Caki2 (cell line): ENCODE data around the gene TNS3. TPM values are rescaled to one million over a fixed set of nuclear protein-coding genes. Genes with fewer than 3 reads are reported as not detected.
A peak's percentile ranks its signal among the peaks of the same experiment; 100 is the strongest.
"Not testable (repeated sequence)": the region's sequence is repeated elsewhere in the genome, so short reads cannot be mapped to it uniquely, and the experiment has no call there.

Experiments
- DNase-seq: peaks from one replicate; pipeline ENCODE4 v3.0.0-alpha.2; 2015; ENCODE audit warnings: low read depth
- in situ Hi-C: cut with HindIII; loops from 2 replicates; pipeline ENCODE4 v1.10.0; 2016; ENCODE audit warnings: low sequenced_read_pairs, low pct_unique_long_range_greater_than_20kb, mixed read lengths
- total RNA-seq: library from RNA; depleted of rRNA; stranded (reverse); fragments of >200 nt; shearing (Covaris generic); gene quantifications from 2 replicates; pipeline ENCODE4 v1.2.3, GENCODE V29; 2014; ENCODE audit warnings: low replicate concordance

The TNS3 gene
- total RNA-seq, 1 experiment from 2014 or later = 50.5 TPM

DNA sequence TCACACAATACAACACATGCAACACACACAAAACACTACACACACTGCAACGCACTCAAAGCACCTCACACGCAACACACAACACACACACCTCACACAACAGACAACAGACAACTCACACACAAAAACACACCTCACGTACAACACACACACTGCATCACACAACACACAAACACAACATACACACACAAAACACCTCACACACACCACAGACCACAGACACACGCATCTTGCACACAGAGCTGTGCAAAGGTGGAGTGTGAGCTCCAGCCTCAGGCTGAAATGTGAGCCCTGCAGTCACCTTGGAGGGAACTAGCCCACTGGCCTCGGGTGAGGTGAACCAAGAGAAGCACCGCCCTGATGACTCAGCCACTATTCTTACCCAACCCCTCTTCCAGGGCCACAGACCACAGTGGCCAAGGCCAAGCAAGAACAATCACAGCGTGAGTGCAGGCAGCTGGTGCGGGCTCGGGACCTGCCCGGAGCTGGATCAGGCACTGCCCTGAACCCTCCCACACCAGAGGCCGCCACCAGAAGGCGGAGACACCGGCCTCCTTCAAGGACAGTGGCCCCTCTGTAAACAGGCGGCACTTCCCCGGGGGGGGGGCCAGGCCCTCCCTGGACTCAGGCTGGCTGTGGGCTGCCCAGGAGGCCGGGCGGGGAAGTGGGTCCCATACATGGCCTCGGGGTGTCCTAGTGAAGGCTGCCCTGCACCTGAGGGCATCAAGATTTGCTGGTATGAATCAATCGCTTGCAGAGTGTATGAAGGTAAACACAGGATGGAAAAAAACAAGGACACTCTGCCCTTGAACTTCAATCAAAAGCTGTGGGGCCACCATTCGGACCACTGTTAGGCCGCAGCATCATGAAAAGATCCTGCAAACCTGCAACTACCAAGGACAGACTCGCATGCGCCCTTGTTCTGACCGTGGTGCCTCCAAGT lies 106.7 kb downstream of the TNS3 start:
- in situ Hi-C loops = no loop called here
- peak; percentile 97 for DNase-seq

DNA sequence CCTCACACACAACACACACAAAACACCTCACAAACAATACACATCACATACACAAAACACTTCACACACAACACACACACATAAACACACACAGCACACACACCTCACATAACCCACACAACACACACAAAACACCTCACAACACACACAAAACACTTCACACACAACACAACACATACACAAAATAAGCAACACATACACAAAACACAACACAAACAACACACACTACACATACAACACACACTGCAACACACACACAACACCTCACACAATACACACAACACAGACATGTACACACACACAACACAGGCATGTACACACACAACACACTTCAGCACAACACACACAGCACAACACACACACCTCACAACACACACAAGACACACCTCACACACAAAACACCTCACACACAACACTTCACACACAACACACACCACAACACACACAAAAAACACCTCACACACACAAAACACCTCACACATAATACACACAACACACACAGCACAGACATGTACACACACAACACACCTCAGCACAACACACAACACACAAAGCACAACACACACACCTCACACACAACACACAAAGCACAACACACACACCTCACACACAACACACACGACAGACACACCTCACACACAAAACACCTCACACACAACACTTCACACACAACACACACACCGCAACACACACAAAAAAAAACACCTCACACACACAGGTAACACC lies 107.5 kb downstream of the TNS3 start:
- no peak for DNase-seq
- in situ Hi-C loops = no loop called here

DNA sequence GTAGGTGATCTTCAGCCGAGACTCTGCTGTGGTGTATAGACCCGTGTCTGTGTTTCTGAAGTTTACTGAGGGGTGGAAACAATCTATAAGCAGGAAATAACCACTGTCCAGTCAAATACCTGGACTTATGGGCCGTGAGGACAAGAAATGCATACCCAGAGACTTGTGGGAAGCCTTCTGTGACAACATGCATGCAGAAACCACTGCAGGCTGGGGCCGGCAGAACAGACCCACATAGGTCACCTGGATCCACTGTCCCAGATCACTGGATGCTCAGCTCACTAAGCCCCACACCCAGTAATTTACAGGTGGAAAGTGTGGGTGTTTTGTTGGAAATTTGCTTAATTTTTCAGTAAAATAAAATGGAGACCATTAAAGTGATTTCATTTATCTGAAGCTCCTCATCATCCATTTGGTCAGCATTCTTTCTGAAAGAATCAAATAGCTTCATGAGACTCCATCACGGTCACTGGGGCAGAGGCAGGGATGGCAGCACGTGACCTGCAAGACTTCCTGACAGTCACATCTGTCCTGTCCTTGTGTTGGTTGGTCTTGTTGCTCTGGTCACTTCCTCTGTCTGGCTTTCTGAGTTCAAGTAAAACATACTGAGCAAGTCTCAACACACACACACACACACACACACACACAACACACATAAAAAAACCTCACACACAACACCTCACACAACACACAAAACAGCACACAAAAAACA lies 108.3 kb downstream of the TNS3 start:
- in situ Hi-C loops = no loop called here

DNA sequence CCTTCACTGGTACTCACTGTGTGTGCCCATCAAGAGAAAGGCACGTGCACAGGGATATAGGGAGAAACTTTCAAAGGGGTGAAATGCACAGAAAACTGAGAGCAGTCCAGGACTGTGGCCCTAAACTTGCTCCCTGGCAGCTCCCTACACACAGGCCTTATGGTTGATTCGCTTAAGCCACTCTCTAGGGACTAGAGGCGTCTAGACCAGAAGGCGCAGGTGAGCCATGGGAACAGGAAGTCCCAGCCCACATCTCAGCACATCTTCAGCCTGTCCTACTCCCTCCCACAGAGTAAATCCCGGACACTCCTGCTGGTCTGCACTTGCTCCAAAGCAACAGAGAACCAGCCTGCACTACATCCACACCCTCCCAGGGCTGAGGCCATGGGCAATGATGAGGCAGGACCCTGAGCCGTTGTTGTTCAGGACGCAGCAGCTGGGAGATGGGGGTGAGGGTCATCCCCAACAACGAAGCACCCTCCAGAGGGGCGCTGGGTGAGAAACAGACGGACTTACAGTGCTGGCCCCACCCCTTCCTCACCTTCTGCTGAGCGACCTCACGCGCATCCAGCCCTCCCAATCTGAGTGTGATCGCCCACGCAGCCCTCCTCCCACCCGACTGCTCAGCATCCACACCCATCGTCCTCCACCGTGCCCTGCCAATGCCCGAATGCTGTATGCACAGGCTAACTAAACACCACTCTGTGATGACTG lies 109.3 kb downstream of the TNS3 start:
- no peak for DNase-seq
- in situ Hi-C loops = no loop called here

More for the DNA sequence above, 108.3 kb downstream of the TNS3 start:
- DNase-seq = peak; percentile 45

DNA sequence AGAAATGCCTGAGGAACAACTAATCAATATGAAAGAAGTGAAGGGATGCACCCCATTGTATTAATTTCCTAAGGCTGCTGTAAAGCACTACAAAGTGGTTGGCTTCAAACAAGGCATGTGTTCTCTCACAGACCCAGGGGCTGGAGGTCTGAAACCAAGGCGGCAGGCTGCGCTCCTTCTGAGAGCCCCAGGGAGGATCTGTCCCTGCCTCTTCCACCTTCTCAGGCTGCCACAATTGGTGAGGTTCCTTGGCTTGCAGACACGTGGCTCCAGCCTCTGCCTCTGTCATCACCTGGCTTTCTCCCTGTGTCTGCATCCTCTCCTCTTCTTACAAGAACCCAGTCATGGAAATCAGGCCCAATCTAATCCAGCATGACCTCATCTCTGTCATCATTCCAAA lies 110.1 kb downstream of the TNS3 start:
- in situ Hi-C loops = no loop called here
- no peak for DNase-seq

DNA sequence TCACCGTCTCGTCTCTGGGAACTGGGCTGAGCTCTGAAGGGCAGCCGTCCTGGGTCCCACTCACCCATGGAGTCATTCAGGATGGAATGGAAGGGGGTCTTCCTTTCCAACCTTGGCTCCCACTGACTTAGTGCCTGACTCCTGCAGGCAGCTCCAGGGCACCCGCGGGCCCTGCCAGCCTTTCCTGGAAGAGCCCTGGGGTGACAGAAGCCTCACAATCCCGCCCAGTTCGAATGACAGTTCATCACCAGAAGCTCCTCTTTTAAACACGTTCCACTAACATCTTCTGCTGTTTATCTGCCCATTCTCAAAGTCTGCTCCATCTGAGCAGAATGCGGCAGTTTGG lies 110.6 kb downstream of the TNS3 start:
- no peak for DNase-seq
- in situ Hi-C loops = no loop called here

DNA sequence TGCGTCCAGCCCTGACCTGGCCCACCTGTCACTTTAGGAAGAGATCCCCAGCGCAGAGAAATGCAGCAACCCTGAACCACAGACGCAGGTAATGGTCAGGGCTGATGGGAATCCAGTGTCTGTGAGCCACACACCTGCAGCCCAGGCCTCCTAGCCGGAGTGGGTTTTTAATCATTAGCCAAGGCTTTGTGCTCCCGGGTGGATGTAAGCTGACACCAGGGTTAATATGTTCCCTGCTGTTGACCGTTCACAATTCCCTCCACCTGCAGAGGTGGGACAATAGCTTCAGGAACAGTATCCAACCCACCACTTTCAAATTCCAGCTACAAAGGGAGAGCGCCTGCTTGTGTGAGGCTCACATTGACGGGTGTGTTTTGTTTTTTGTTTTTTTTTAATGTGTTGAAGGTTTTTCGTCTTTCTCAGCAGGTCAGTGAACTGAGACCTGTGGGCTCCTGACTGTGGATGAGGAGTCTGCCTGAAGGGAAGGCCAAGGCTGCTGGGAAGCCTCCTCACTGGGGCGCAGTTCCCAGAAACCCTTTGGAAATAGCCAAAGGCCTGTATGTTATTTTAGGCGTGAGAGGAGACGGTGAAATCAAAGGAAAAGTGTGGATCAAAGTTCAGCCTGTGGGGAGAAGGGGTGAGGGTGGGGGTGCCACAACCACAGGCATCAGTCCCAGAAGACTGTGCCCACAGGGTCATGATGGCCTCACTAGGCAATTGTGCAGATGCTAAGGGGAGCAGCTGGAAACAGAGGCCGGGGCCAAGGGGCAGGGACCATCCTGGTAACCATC lies 111.1 kb downstream of the TNS3 start:
- in situ Hi-C loops = no loop called here
- peak; percentile 94 for DNase-seq

DNA sequence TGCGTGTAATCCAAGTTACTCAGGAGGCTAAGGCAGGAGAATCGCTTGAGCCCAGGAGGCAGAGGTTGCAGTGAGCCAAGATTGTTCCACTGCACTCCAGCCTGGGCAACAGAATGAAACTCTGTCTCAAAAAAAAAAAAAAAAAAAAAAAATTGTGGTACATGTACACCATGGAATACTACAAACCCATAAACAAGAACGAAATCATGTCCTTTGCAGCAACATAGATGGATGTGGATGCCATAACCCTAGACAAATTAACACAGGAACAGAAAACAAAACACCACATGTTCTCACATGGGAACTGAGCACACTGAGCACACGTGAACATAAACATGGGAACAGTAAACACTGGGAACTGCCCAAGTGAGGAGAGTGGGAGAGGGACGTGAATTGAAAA lies 112.1 kb downstream of the TNS3 start:
- DNase-seq, in situ Hi-C loops: not testable (repeated sequence)

DNA sequence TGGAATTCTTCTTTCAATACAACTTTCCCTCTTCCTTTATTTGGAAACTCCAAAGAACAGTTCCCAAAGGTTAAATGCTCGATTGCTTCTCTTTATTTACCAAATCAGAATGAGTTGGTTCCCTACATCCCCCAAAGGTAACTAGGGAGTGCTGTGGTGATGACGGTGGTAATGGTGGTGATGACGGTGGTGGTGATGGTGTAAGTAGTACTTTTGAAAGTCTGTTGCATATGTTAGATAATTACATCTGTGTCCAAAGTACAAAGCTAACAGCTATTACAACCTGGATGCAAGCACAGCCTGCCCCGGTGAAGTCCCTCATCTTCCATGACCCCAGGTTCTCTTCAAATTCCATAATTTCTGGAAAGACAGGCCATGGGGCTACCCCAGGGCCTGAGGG lies 115.1 kb downstream of the TNS3 start:
- in situ Hi-C loops = no loop called here
- no peak for DNase-seq

DNA sequence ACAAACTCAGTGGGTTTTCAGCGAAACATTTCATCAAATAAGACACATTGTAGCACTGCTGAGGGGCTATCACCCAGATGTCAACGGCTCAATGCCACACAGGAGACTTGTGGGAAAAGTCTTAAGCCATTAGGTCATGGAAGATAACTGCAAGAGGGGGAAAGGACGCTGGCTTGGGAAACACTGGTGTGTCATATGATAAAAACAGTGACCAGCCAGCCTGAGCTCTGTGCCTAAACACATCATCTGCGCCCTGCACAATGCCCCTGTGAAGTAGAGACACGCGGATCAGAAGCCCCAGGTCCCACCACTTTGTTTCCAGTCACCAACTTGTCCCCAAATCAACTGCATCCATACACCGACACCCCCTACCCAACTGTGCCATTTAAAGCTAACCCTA lies 116.7 kb downstream of the TNS3 start:
- in situ Hi-C loops = no loop called here
- DNase-seq = no peak

DNA sequence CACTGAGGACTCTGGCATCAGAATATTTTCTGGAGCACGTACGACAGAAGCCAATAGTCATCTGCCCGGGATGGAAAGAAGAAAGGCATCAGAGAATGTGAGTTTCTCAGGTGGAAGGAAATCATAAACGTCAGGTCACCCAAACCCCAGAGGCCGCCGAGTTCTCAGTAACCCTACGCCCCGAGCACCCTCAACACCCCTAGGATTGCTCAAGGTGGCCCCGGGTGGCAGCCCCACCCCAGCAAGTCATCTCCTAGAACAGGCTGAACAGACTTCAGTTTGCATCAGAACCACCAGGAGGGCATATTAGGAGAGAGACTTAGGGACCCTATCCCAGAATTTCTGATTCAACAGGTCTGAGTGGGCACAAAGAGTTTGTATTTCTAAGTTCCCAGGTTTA lies 117.6 kb downstream of the TNS3 start:
- in situ Hi-C loops = no loop called here
- no peak for DNase-seq

DNA sequence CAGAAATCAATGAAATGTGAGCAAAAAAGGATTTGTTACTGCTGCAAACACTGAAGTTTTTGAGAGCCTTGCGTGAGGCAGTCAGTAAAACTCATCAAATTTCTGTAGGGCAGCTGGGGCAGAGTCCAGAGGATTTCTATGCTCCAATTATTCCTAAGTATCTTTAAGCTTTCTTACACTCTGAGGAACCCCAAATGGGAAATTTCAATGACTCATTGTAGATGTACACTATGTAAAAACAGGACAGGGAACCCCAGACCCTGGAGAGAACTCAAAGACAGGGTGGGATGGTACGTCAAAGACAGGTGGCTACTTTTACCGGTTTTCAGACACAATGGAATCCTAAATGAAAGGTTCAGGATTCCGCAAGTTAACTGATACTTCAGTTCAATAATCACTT lies 120.2 kb downstream of the TNS3 start:
- in situ Hi-C loops = no loop called here
- no peak for DNase-seq

DNA sequence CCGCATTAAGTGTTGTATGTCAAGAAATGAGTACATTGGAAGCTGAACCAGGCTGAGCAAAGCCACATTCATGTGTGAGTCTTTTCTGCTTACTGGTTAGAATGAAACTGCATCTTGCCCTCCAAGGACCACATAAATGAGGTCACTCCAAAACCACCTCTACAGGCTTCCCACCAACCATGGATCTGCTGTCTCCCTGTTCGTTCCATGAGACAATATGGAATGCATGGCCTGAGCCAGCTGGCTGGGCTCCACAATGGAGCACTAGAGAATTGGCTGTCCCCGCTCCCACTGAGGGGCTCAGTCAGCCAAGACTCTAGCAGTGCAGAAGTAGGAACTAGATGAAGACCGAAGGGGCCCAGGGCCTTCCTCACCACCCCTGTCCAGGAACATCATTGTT lies 120.8 kb downstream of the TNS3 start:
- in situ Hi-C loops = no loop called here
- DNase-seq = no peak

DNA sequence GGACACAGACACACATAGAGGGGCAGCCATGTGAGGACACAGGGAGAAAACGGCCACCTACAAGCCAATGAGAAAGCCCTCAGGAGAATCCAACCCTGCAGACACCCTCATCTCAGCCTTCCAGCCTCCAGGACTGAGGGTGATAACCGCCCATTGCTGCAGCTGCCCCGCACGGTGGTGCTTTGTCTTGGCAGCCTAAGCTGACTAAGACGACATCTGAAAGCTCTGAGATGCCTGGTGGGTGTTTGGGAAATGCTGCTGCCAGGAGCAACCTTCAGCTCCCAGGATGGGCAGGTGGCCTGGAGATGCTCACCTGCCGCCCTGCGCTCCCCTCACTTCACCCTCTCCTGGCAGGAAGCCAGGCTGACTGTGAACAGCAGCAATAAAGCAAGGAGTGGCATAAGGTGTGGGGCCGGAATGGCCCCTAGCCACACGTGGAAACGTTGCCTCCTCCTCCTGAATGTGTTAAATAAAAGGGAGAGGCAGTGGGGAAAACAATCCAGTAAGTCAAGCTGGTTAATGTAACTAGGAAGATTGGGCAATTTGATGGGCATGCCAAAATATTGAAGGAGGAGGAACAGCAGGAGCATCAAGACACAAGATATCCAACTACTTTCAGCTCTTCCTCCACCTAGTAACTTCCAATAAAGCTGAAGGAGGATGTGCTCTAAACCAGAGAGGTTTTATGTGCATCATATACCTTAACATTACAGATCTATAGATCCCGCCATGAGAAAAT lies 121.5 kb downstream of the TNS3 start:
- in situ Hi-C loops = no loop called here
- DNase-seq = no peak

DNA sequence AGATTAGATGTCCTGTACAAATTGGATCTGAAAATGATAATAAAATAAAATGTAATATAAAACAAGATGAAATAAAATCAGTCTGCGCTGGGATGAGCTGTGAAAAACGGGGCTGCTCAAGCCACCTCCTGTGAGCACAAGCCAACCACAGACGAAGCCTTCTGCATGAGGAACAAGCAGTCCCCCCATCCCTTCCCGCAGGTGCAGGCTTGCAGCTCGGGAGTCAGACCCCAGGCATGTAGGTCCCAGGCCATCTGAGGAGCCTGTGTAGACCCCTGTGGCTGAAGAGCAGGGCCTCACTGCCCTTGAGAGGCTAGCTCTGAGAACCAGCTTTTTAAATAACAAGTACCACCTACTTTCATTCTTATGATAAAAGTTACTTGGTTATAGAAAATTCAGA lies 123.4 kb downstream of the TNS3 start:
- in situ Hi-C loops = no loop called here
- DNase-seq = no peak

DNA sequence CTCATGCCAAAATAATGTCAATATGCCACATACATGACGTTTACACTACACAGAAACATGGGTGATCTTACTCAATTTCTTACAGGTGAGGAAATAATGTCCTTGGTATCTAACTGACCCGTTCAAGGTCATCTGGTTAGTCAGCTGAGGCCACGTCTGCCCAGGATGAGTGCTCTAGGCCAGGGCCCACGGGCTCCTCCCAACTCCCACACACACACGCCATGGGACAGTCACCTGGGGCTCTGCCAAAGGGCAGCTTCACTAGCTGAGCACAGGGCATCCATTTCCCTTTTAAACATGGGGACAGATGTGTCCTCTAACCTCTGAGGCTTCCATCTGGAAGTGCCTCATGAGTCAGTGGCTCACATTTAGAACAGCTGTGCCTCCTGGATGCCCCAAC lies 123.9 kb downstream of the TNS3 start:
- no peak for DNase-seq
- in situ Hi-C loops = no loop called here
